ENCODE data around the gene FGD6.
"Not testable (repeated sequence)": the region's sequence is repeated elsewhere in the genome, so short reads cannot be mapped to it uniquely, and the experiment has no call there.

Gene FGD6

DNA sequence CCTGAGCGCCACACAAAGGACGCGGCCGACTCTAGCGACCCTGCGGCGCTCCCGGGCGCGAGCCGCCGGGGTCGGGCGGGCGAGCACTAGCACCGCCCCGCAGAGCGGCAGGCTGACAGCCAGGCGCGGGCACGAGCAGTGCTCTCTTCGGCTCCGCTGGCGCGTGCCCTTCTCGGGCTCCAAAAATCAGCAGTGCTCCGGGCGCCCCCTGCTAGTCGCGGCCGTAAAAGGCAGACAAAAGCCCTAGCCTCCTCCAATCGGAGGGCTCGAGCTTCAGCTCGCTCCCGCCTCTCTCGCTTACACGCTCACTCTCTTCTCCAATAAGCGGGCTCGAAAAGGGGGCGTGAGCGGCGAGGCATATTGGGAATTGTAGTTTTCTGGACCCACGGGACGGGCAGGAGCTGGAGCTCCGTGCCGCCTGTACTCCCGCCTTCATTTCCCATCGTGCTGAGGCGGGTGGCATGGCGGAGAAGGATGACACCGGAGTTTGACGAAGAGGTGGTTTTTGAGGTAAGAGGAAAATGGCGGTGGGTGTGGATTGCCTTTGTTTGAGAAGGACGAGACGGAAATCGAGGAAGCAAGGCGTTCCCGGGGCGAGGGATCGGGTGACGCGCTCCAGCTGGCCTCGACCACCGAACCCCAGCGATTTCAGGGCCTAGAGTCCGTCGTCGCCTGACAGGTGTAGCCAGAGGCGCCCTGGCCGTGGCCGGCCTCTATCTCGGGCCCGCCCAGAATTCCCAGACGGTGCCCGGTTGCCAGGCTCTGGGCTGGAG is at the start of gene FGD6, which contains the start of gene VEZT:
TSS of gene FGD6 (minus strand) at position 91 of the 773 bp plus-strand sequence. CDS start 227 bp downstream, outside the sequence.
TSS of gene VEZT (plus strand) at position 431 of the 773 bp plus-strand sequence. CDS start at position 475, 44 bp downstream.
- DNase-seq = peak; percentile 97

DNA sequence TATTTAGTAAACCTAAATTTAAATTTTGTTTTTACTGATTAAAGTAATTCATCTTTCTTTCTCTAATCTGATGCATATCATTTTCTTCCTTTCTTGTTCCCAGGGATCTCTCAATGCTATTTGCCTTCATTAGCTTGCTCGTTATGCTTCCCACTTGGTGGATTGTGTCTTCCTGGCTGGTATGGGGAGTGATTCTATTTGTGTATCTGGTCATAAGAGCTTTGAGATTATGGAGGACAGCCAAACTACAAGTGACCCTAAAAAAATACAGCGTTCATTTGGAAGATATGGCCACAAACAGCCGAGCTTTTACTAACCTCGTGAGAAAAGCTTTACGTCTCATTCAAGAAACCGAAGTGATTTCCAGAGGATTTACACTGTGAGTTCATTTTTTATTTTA is 49.0 kb upstream of the FGD6 start:
- no peak for DNase-seq

DNA sequence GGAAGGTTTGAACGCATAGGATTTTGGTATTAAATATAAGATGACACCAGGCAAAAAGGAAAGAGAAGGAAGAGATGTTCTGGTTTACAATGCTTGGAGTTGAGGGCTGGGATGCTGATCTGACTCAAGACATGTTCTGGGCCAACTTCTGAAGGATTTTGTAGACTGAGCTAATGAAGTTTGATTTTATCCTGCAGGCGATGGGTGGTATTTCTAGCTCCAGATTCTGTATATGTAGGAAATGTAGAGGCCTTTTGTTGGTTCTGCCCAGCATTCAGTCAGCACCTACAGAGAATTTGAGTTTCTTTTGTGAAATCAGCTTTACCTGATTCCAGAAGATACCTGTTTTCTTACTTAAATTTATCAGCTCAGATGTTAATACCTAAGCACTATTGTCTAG is 48.5 kb upstream of the FGD6 start:
- no peak for DNase-seq

DNA sequence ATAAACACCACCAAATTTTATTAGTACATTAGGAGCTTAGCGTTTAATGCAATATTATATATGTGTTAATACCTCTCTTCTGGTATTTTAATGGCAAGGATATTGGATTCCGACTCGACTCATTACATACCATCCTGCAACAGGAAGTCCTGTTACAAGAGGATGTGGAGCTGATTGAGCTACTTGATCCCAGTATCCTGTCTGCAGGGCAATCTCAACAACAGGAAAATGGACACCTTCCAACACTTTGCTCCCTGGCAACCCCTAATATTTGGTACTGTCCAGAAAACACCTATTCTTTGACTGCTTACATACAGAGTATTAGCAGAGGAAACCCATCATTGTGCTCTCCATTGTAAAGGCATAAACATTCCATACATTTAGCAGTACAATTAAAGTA is 45.5 kb upstream of the FGD6 start:
- no peak for DNase-seq

DNA sequence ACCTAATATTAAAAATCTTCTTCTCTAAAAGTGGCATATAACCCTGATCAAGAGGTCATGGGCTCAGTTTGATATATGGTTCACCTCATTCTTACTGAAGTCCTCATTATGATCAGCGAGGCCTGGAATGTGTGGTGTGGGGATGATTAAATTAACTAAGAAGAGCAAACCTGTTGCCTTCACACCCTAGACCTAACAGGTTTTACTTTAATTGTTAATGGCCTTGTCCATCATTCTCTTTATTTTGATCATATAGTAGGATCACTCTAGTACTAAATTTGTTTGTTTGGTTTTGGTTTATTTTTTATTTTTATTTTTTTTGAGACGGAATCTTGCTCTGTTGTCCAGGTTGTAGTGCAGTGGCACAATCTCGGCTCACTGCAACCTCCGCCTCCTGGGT is 43.8 kb upstream of the FGD6 start:
- no peak for DNase-seq

DNA sequence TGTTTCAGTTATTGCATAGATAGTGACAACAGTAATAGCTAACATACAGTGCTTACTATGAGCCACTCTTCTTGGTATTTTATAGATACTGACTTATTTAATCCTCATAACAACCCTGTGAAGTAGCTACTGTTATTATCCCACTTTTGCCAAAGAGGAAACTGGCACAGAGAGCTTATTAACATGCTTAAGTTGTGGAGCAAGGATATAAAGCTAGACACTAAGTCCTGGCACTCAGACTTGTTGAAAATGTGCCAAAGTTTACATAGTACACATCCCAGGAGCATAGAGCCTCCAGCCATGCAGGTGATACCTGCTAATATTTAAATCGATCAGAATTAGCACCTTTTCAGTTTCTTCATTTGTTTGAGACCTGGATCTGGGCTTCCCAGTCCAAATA is 42.1 kb upstream of the FGD6 start:
- no peak for DNase-seq

DNA sequence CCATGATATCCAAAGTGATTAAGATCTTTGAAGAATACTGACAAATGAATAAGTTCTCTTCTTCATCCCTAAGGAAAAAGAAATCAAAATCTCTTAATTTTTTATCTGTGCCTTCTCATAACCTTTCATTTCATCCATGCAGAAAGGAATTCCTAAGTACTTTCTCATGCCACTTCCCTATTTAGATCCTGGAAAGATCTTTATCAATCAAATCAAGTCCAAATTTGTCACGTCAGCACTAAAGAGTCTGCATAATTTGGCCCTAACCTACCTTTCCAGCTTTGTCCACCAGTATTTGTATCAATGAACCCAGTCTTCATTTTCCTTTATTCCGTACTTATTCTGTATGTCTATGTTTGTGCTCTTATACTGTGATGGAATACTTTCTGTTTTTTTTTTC is 41.5 kb upstream of the FGD6 start:
- DNase-seq = no peak

DNA sequence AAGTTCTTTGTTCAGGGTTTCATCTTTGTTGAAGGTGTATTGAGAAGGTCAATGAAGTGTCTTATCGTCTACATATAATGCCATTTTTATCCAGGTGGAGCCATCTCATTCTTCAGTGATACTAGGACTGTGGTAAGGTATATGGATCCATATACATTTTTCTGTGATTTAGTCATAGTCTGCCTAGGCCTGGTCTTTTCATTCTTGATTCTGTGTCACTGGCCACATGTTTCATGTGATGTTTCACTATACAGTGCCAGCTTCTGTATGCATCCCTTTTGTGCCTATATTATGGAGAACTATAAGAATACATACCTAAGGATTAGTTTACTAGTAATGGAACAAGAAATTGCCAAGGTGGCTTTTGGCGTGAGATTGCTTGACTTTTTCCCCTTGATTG is 40.9 kb upstream of the FGD6 start:
- no peak for DNase-seq

DNA sequence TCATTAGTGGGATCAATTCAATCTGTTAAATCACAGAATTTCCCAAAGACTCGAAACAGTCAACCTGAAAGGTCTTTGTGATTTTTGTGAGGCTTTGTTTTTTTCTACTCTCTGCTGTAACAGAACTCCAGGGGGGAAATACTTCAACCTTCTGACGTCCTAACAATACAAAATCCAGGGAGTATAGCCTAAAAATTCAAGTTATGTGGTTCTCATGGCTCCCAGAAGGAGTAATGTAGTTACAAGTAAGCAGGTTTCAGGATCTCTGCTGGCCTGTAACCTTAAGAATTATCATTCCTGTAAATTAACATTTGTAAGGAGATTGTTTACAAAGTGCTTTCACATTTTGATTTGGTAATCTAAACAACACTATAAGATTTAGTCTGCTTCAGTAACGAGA is 40.3 kb upstream of the FGD6 start:
- DNase-seq = no peak

DNA sequence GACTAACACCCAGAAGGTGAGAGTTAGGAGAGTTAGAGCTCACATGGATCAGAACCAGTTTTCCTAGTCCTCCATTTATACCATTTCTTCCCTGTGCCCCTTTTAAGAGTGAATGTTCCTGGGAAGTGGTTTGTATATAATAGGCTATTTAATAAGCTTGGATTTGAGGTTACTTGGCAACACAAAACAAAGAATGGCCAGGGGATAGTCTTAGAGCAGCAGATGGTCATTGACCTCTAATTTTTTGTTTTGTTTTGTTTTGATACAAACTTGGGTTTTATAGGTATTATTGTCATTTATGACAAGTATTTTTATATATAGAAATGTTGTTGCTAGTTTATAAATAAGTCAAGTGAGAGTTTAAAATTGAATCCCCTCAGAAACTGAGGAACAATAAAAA is 36.1 kb upstream of the FGD6 start:
- no peak for DNase-seq

DNA sequence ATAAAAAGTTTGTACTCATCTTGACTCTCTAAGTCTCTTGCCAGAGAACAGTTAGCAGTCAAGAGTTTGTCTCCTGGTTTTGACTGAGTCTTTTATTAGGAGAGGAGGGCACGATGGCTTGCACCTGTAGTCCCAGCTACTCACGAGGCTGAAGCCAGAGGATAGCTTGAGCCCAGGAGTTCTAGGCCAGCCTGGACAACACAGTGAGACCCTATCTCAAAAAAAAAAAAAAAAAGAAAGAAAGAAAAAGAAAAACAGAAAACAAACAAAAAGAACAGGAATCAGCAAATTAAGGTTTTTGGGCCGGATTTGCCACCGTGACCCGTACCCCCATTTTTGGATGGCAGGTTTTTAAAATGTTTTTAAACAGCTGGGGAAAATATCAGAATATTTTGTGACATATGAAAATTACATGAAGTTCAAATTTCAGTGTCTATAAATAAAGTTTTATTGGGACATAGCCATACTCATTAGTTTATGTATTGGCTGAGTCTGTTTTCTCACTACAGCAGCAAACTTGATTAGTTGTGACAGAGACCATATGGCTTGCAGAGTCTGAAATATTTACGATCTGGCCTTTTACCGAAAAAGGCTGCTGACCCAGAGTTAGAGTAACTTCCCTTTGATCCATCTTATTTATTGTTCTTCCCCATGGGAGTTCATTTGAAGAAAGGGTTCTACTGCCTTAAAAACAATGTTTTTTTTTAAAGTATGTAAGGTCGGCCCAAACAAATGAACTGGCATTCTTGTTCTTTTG is 31.5 kb upstream of the FGD6 start:
- DNase-seq = no peak

DNA sequence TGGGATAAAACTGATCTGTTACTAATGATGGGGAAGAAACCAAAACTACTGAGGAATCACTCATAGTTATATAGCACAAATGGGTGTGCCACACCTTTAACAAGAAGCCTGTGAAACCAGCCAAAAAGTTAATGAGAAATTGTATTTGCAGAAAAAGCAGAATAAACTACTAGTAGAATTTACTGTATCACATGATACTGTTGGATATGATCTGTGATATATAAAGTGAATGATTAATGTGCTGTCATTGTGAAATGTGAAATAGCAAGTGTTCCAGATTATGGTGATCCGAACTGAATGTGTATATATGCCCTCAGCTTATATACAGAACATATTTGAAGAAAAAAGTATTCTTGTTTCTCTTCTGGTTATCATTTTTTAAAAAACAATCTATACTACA is 30.8 kb upstream of the FGD6 start:
- no peak for DNase-seq

DNA sequence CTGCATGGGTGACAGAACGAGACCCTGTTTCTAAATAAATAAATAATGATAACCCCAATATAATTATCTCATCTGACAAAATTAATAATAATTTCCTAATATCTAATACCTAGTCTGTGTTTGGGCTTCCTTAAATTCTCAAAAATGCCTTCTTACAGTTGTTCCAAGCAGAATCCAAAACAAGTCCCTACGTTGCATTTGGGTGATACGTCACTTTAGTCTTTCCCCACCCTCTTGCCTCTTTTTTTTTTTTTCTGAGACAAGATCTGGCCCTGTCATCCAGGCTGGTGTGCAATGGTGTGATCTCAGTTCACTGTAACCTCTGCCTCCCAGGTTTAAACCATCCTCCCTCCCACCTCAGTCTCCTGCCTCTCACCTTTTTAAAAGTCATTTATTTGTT is 27.1 kb upstream of the FGD6 start:
- DNase-seq = no peak

DNA sequence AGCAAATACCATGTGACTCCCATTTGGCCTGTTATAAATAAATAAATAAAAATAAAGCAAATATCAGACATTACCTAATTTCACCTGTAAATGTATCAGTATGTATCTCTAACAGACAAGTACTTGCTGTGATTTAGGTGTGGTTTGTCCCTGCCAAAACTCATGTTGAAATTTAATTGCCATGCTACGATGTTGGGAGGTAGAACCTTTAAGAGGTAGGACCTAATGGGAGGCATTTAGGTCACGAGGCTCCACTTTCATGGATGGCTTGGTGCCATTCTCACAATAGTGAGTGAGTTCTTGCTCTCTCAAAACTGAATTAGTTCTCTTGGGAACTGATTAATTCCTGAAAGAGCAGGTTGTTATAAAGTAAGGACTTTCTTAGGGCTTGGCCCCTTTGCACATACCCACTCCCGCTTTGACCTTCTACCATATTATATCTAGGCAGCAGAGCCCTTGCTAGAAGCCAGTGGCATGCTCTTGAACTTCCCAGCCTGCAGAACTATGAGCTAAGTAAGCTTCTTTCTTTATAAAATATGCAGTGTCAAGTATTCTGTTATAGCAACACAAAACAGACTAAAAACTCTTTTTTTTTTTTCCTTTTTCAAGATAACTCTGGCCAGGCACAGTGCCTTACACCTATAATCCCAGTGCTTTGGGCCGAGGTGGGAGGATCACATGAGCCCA is 26.4 kb upstream of the FGD6 start:
- no peak for DNase-seq

DNA sequence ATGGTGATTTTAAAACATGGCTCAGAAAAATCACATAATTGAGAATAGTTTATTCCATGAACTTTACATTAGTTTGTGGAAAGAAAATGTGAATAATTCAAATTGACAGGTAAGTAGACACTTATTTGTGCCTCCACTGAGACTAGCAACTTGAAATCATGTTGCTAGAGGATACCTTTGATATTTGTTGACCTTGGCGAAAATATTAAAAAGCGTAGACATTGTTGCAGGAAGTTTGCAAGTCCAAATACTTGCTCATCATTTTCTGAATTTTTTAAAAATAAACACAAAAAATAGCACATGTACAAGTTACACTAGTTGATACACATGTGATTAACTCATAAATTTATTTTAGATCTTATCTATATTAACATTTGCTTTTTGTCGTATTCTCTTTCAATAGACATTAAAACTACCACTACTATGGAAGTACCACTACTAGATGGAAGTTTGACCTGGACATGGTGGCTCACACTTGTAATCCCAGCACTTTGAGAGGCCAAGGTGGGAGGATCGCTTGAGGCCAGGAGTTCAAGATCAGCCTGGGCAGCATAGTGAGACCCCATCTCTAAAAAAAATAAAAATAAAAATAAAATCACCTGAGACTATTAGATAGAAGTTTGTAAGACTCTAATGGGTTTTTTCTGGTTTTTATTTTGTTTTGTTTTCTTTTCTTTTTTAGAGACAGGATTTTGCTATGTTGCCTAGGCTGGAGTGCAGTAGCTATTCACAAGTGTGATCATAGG is 24.7 kb upstream of the FGD6 start:
- no peak for DNase-seq

DNA sequence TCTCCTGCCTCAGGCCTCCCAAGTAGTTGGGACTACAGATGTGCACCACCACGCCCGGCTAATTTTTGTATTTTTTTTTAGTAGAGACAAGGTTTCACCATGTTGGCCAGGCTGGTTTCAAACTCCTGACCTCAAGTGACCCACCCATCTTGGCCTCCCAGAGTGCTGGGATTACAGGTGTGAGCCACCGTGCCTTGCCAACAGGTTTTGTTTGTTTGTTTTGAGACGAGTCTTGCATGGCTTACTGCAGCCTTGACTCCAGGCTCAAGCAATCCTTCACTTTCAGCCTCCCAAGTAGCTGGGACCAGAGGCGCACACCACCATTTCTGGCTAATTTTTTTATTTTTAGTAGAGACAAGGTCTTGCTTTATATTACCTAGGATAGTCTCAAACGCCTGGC is 23.9 kb upstream of the FGD6 start:
- not testable (repeated sequence) for DNase-seq

DNA sequence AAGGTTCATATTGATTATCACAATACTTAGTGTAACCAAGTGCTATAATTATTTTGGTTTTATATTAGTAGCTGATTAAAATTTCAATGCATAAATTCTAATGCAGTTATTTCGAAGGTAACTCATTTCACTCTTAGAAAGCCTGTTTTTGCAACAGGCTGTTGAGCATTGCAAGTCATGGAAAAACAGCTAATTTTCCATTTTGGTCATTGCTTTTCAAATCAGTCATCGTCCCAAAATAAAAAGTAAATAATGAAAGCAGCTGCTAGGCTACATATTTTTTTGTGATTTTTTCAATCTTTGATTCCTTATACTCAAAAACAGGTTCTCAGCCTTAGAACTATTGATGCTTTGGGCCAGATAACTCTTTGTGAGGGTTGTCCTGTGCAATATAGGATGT is 23.3 kb upstream of the FGD6 start:
- DNase-seq = no peak

DNA sequence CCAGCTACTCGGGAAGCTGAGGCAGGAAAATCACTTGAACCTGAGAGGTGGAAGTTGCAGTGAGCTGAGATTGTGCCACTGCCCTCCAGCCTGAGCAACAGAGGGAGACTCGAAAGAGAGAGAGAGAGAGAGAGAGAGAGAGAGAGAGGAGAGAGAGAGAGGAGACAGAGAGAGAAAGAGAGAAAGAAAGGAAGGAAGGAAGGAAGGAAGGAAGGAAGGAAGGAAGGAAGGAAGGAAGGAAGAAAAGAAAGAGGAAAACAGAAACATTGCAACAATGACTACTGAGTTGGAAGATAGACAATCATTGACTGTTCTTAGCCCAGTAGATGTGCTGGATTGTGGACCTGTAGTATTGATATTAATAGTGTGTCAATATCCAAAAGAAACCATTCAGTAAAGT is 22.6 kb upstream of the FGD6 start:
- not testable (repeated sequence) for DNase-seq

DNA sequence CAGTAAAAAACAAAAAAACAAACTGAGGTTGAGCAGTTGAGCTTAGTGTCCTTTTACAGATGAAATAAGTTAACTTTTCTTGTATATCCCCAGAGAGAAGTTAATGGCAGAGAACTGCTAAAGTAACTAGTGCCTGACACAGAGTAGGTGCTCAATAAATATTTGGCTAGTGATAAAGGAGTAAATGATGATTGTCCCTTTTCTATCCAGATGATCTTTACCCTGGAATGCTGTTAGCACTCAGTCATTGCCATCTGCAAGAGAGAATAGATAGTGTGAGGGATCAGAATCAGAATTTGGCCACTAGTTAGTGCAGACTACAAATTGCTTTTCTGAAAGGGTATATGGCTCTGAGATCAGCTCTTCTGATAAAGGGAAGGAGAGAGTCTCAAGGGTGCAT is 21.9 kb upstream of the FGD6 start:
- no peak for DNase-seq

DNA sequence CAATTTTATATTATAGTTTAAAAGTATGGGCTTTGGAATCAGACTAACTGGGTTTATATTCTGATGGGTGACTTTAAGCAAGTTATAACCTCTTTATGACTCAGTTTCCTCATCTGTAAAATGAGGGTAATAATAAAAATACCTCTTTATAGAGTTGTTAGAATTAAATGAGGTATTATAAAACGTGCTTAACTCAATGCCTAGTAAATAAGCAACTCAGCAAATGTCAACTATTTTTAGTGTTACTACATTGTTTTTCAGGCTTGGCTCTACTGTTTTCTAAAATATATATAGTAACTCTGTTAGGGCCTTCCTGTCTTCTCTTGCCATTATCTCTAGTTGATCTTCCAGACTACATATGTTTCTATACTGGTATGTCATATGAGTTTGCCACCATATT is 20.9 kb upstream of the FGD6 start:
- DNase-seq = no peak

DNA sequence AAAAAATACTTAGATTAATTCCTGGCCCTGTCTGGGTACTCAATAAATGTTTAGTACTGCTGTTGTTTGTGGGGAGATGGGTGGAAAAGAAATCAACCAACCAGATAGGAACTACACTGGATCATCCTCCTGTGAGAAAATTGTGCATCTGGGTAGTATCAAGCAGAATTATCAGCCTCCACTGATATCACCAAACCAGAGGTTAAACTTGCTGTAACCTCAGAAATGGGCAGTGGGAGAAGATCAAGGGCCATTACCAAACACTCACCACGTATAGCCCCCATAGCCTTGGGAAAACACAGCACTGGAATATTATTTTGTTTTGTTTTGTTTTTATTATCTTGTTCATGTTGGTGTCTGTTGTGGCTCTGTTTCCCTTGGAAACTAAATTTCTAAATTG is 20.0 kb upstream of the FGD6 start:
- DNase-seq = no peak

DNA sequence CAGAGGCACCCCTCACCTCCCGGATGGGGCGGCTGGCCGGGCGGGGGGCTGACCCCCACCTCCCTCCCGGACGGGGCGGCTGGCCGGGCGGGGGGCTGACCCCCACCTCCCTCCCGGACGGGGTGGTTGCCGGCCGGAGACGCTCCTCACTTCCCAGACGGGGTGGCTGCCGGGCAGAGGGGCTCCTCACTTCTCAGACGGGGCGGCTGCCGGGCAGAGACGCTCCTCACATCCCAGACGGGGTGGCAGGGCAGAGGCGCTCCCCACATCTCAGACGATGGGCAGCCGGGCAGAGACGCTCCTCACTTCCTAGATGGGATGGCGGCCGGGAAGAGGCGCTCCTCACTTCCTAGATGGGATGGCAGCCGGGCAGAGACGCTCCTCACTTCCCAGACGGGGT is 18.4 kb upstream of the FGD6 start:
- not testable (repeated sequence) for DNase-seq

DNA sequence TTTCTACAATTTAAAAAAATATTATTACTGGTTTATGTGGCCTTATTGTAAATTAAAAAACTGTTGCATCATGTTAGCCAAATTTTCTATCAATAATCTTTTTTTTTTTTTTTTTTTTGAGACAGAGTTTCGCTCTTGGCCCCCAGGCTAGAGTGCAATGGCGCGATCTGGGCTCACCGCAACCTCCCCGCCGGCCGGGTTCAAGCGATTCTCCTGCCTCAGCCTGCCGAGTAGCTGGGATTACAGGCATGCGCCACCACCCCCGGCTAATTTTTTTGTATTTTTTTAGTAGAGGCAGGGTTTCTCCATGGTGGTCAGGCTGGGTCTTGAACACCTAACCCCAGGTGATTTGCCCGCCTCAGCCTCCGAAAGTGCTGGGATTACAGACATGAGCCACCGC is 16.9 kb upstream of the FGD6 start:
- not testable (repeated sequence) for DNase-seq
